Trophoblast cell (in vitro differentiated cells and primary cell): ENCODE results near the gene EMP2. TPM values are rescaled to one million over a fixed set of nuclear protein-coding genes. Genes with fewer than 3 reads are reported as not detected.

Source experiments
- DNase-seq, 2 donors: peaks; one replicate each; pipeline ENCODE4 v3.0.0-alpha.2; 2016
- H2AFZ ChIP-seq: 2 replicates; pipeline ENCODE4 v1.6.1; 2013; ENCODE audit warnings: low read length, moderate library complexity, mild to moderate bottlenecking; ENCODE audit not compliant: insufficient read depth, poor library complexity
- H2AK5ac ChIP-seq: 2 replicates; pipeline ENCODE4 v1.6.1; 2013; ENCODE audit warnings: mild to moderate bottlenecking, low read length
- H2BK120ac ChIP-seq: 2 replicates; pipeline ENCODE4 v1.6.1; 2013; ENCODE audit warnings: low read length, mild to moderate bottlenecking, moderate library complexity; ENCODE audit not compliant: insufficient read depth, poor library complexity
- H2BK12ac ChIP-seq: 2 replicates; pipeline ENCODE4 v1.6.1; 2013; ENCODE audit warnings: mild to moderate bottlenecking, low read length, moderate library complexity
- H2BK5ac ChIP-seq: 2 replicates; pipeline ENCODE4 v1.6.1; 2013; ENCODE audit warnings: low read length, low read depth, moderate library complexity, mild to moderate bottlenecking; ENCODE audit not compliant: poor library complexity
- H3K14ac ChIP-seq: 2 replicates; pipeline ENCODE4 v1.6.1; 2013; ENCODE audit warnings: mild to moderate bottlenecking, low read length
- H3K18ac ChIP-seq: 2 replicates; pipeline ENCODE4 v1.6.1; 2013; ENCODE audit warnings: mild to moderate bottlenecking, low read length
- H3K23ac ChIP-seq: 2 replicates; pipeline ENCODE4 v1.6.1; 2013; ENCODE audit warnings: low read length
- H3K27ac ChIP-seq: 2 replicates; pipeline ENCODE4 v1.5.1; 2013; ENCODE audit warnings: low read depth, mild to moderate bottlenecking, inconsistent platforms, low read length, moderate library complexity
- H3K27me3 ChIP-seq: 2 replicates; pipeline ENCODE4 v1.6.1; 2013; ENCODE audit warnings: inconsistent platforms, mild to moderate bottlenecking, low read length, moderate library complexity; ENCODE audit not compliant: insufficient read depth
- H3K36me3 ChIP-seq, 2 experiments: 1 replicate in 1 of 2; 2 replicates in 1 of 2; pipeline ENCODE4 v1.6.1; 2013; ENCODE audit warnings: low read length in 2 of 2, mild to moderate bottlenecking in 2 of 2, moderate library complexity in 1 of 2; ENCODE audit not compliant: insufficient read depth in 2 of 2, control insufficient read depth in 1 of 2
- H3K4ac ChIP-seq: 2 replicates; pipeline ENCODE4 v1.6.1; 2013; ENCODE audit warnings: low read depth, mild to moderate bottlenecking, low read length, moderate library complexity
- H3K4me1 ChIP-seq, 2 experiments: 1 replicate in 1 of 2; 2 replicates in 1 of 2; pipeline ENCODE4 v1.6.1; 2013; ENCODE audit warnings: low read length in 2 of 2, mild to moderate bottlenecking in 2 of 2, moderate library complexity in 1 of 2; ENCODE audit not compliant: insufficient read depth in 2 of 2, control insufficient read depth in 1 of 2
- H3K4me2 ChIP-seq: 2 replicates; pipeline ENCODE4 v1.6.1; 2013; ENCODE audit warnings: inconsistent platforms, mild to moderate bottlenecking, low read length, moderate library complexity
- H3K4me3 ChIP-seq: 2 replicates; pipeline ENCODE4 v1.5.1; 2013; ENCODE audit warnings: mild to moderate bottlenecking, low read depth, low read length, inconsistent platforms
- H3K79me1 ChIP-seq: one replicate; pipeline ENCODE4 v1.6.1; 2013; ENCODE audit warnings: low read length
- H3K79me2 ChIP-seq: 2 replicates; pipeline ENCODE4 v1.6.1; 2013; ENCODE audit warnings: low read length, mild to moderate bottlenecking; ENCODE audit not compliant: control insufficient read depth, insufficient read depth, poor library complexity
- H3K9ac ChIP-seq: 2 replicates; pipeline ENCODE4 v1.6.1; 2013; ENCODE audit warnings: mild to moderate bottlenecking, low read length
- H3K9me3 ChIP-seq: 2 replicates; pipeline ENCODE4 v1.6.1; 2013; ENCODE audit warnings: low read depth, mild to moderate bottlenecking, control low read depth, inconsistent platforms, low read length; ENCODE audit not compliant: insufficient read depth
- H4K12ac ChIP-seq: 2 replicates; pipeline ENCODE4 v1.6.1; 2013; ENCODE audit warnings: low read depth, mild to moderate bottlenecking, low read length, moderate library complexity
- H4K8ac ChIP-seq: 2 replicates; pipeline ENCODE4 v1.6.1; 2013; ENCODE audit warnings: low read depth, mild to moderate bottlenecking, low read length, moderate library complexity
- H4K91ac ChIP-seq: one replicate; pipeline ENCODE4 v1.6.1; 2013; ENCODE audit warnings: low read depth, mild to moderate bottlenecking, low read length, moderate library complexity
- WGBS: extraction: QIAGEN DNeasy Blood & Tissue Kit; methylation state at CpG from one replicate; pipeline ENCODE4 v1.1.7; 2013; ENCODE audit warnings: missing lambda C conversion rate; ENCODE audit not compliant: insufficient read length, insufficient coverage; ENCODE audit errors: extremely low coverage; 5-methylcytosine and 5-hydroxymethylcytosine counted together
- polyA plus RNA-seq: library from polyadenylated mRNA; stranded (reverse); fragments of 200-250 nt; gene quantifications from 2 replicates; pipeline ENCODE4 v1.2.3, GENCODE V29; 2013

The EMP2 gene, protein sequence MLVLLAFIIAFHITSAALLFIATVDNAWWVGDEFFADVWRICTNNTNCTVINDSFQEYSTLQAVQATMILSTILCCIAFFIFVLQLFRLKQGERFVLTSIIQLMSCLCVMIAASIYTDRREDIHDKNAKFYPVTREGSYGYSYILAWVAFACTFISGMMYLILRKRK
- polyA plus RNA-seq: 34.8 and 40.1 TPM in 2 replicates

DNA sequence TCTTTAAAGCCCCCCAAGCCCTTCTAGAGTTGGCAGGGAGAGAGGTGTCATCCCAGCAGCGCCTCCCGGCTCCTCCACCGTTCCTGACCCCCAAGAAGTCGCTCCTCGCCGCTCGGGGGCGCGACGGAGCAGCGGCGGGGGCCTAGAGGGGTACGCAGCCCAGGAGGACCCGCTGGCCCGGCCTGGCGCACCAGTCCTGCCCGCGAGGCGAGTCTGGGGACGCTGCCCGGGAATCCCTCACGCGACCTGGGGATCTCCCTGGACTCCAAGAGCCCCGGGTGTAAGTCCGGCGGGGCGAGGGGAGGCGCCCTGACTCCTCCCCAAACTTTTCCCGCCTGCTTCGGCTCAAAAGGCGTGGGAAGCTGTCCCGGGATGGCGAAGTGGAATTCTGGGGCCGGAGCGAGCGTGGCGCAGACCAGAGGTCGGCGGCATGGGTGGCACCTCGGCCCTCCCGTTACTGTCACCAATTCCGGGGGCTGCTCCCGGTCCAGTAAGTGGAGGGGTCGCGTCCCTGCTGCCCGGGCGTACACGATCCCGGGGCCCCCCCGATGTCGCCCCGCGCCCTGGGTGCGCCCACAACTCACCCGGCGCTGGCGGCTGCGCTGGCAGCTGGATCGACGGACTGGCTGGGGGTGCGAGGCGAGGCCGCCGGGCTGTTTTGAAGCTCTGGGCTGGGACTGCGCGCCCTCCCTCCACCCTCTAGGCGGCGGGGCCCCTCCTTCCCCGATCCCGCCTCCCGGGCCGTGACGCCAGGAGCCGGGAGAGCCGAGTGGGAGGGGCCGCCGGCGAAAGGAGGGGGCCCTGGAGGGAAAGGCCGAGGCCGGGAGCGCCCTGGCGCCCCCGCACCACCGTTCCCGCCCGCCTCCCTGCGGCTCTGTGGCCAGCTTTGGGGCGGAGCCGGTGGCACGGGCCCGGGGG lies at the start of gene EMP2:
EMP2 (minus strand) TSS at position 634 of the 918 bp plus-strand sequence. CDS start 32,981 bp downstream, outside the sequence.
- no peak within 1 kb of the TSS for H3K27ac ChIP-seq
- H3K79me2 ChIP-seq: peaks cover 10% of the 10 kb centered on the region
- H3K14ac ChIP-seq: peak within 1 kb of the TSS; percentile 58
- peak within 1 kb of the TSS; percentile 53 for H3K9ac ChIP-seq
- peak within 1 kb of the TSS; percentile 70 for H3K4me2 ChIP-seq
- peak within 1 kb of the TSS; percentile 31 for H4K12ac ChIP-seq
- peaks cover 28 to 42% of the 10 kb centered on the region in 2 experiments for H3K4me1 ChIP-seq
- peak within 1 kb of the TSS; percentile 53 for H2BK12ac ChIP-seq
- WGBS: no CpG with 5 or more reads among the region's 91 CpGs
- H3K36me3 ChIP-seq: no peaks in the 10 kb centered on the region
- H2AK5ac ChIP-seq: peak within 1 kb of the TSS; percentile 82
- no peaks in the 10 kb centered on the region for H3K27me3 ChIP-seq
- DNase-seq: peak; percentile 16 to 51
- peaks cover 12% of the 10 kb centered on the region for H3K79me1 ChIP-seq
- peak within 1 kb of the TSS; percentile 41 for H3K4ac ChIP-seq
- H3K18ac ChIP-seq: peak within 1 kb of the TSS; percentile 66
- peak within 1 kb of the TSS; percentile 78 for H3K4me3 ChIP-seq
- H3K23ac ChIP-seq: no peak within 1 kb of the TSS
- peak within 1 kb of the TSS; percentile 64 for H2AFZ ChIP-seq
- H2BK120ac ChIP-seq: peak within 1 kb of the TSS; percentile 48
- H4K8ac ChIP-seq: peak within 1 kb of the TSS; percentile 62
- H4K91ac ChIP-seq: peak within 1 kb of the TSS; percentile 68
- peak within 1 kb of the TSS; percentile 29 for H2BK5ac ChIP-seq
- H3K9me3 ChIP-seq: no peaks in the 10 kb centered on the region

DNA sequence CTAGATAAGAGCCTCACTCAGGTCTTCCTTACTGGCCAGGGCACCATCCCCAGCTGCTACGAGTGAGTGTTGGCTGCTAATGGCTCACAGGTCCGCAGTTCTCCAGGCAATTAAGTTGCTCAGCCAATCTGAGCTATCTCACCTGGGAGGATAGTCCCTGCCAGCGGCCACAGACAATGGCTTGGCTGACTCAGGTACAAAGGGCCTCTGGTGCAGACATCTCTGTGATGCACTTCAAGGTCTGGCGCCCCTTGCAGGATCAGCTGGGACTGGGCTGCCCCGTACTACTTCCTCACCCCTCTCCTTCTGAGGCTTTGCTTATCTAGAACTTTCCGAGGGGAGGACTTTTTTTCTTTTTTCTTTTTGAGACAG lies 49.2 kb upstream of the EMP2 start:
- Histone ChIP-seq H2BK12ac (no peak overlapping the region), H2AK5ac (no peak overlapping the region), H3K4me3 (no peak overlapping the region), H2BK120ac (no peak overlapping the region), H4K12ac (no peak overlapping the region), H4K91ac (no peak overlapping the region), H3K79me1 (no peaks in the 10 kb centered on the region), H2AFZ (no peak overlapping the region), H3K4ac (no peak overlapping the region), H3K4me2 (no peak overlapping the region), H3K23ac (no peak overlapping the region), H3K36me3 (no peaks in the 10 kb centered on the region), H3K27ac (no peak overlapping the region), H3K9ac (no peak overlapping the region), H3K27me3 (no peaks in the 10 kb centered on the region), H3K14ac (no peak overlapping the region), H3K4me1 (no peaks in the 10 kb centered on the region), H3K9me3 (no peaks in the 10 kb centered on the region), H2BK5ac (no peak overlapping the region), H3K18ac (no peak overlapping the region), H3K79me2 (no peaks in the 10 kb centered on the region), H4K8ac (no peak overlapping the region)
- no CpG with 5 or more reads among the region's 6 CpGs for WGBS
- no peak for DNase-seq

DNA sequence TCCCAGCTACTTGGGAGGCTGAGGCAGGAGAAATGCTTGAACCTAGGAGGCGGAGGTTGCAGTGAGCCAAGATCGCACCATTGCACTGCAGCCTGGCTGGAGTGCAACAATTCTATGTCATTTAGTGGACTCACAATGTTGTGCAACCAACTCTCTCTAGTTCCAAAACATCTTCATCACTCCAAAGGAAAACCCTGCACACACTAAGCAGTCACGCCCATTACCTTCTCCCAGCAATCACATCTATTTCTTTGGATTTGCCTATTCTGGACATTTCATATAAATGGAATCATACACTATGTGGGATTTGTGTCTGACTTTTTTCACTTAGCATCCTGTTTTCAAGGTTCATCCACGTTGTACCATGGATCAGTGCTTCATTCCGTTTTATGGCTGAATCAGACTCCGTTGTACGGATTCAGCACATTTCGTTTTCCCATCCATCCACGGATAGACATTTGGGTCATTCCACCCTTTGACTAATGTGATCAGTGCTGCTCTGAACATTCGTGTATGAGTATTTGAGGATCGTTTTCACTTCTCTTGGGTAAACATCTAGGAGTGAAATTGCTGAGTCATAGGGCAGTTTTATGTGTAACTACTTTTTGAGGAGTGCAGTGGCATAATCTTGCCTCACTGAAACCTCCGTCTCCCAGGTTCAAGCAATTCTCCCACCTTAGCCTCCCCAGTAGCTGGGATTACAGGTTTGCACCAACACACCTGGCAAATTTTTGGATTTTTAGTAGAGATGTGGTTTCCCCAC lies 45.4 kb upstream of the EMP2 start:
- Histone ChIP-seq H2BK120ac (no peak overlapping the region), H3K14ac (no peak overlapping the region), H3K36me3 (no peaks in the 10 kb centered on the region), H3K27me3 (no peaks in the 10 kb centered on the region), H3K23ac (no peak overlapping the region), H2BK12ac (no peak overlapping the region), H2AFZ (no peak overlapping the region), H3K4me3 (no peak overlapping the region), H3K27ac (no peak overlapping the region), H4K91ac (no peak overlapping the region), H3K79me1 (peaks cover 3% of the 10 kb centered on the region), H3K4ac (no peak overlapping the region), H3K18ac (no peak overlapping the region), H2BK5ac (no peak overlapping the region), H2AK5ac (no peak overlapping the region), H3K4me2 (no peak overlapping the region), H3K4me1 (peaks cover 7 to 10% of the 10 kb centered on the region in 2 experiments), H3K9me3 (no peaks in the 10 kb centered on the region), H3K9ac (no peak overlapping the region), H4K8ac (no peak overlapping the region), H3K79me2 (no peaks in the 10 kb centered on the region), H4K12ac (no peak overlapping the region)
- WGBS: no CpG with 5 or more reads among the region's 12 CpGs
- no peak for DNase-seq

- peaks cover 7 to 10% of the 10 kb centered on the region in 2 experiments for H3K4me1 ChIP-seq
- H3K9me3 ChIP-seq: no peaks in the 10 kb centered on the region
- no CpG with 5 or more reads among the region's 6 CpGs for WGBS
Measured at GRCh38 chr16:10624527-10624926, 44.1 kb upstream of the EMP2 start.

More at GRCh38 chr16:10624527-10624926, 44.1 kb upstream of the EMP2 start:
- H2AFZ ChIP-seq: no peak overlapping the region
- H3K23ac ChIP-seq: no peak overlapping the region
- no peak overlapping the region for H3K9ac ChIP-seq
- no peaks in the 10 kb centered on the region for H3K27me3 ChIP-seq
- peak; percentile 55 to 82 for DNase-seq
- no peak overlapping the region for H3K27ac ChIP-seq
- no peak overlapping the region for H4K12ac ChIP-seq
- H3K79me1 ChIP-seq: peaks cover 3% of the 10 kb centered on the region
- no peak overlapping the region for H4K91ac ChIP-seq
- no peak overlapping the region for H3K4me3 ChIP-seq
- no peak overlapping the region for H4K8ac ChIP-seq
- no peak overlapping the region for H3K4ac ChIP-seq
- H3K18ac ChIP-seq: no peak overlapping the region
- no peak overlapping the region for H3K14ac ChIP-seq
- H2AK5ac ChIP-seq: no peak overlapping the region
- no peaks in the 10 kb centered on the region for H3K36me3 ChIP-seq
- no peaks in the 10 kb centered on the region for H3K79me2 ChIP-seq
- H2BK12ac ChIP-seq: no peak overlapping the region
- no peak overlapping the region for H3K4me2 ChIP-seq
- no peak overlapping the region for H2BK120ac ChIP-seq
- no peak overlapping the region for H2BK5ac ChIP-seq
